Measurements from ENCODE around the gene TMEM38B. TPM values are rescaled to one million over a fixed set of nuclear protein-coding genes. Genes with fewer than 3 reads are reported as not detected.
"Not testable (repeated sequence)": the region's sequence is repeated elsewhere in the genome, so short reads cannot be mapped to it uniquely, and the experiment has no call there.

Gene TMEM38B
- total RNA-seq, 1 donor from 2014 or later: 11.8 TPM

DNA sequence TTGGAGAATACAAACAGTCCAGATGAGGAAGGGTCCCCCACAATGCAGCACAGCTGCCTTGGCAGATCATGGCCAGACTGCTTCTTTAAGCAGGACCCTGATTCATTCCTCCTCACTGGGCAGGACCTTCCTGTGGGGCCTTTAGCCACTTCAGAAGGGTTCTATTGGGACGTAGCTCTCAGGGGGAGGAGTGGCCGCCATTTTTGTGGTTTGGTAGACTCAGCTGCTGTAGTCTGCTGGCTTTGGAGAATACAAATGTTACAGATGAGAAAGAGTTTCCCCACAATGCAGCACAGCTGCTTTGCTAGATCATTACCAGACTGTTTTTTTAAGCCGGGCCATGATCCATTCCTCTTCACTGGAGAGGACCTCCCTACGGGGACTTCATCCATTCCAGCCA lies 57.4 kb downstream of the TMEM38B start:
- peaks cover 29% of the 10 kb centered on the region for H3K36me3 Mint-ChIP-seq (ENCODE audit: low read depth, unreplicated experiment)
- H3K4me1 Mint-ChIP-seq (ENCODE audit: unreplicated experiment): no peaks in the 10 kb centered on the region
- no peak for DNase-seq (ENCODE audit: low spot score)
- no peaks in the 10 kb centered on the region for H3K9me3 Mint-ChIP-seq (ENCODE audit: unreplicated experiment)
- H3K4me3 Mint-ChIP-seq (ENCODE audit: unreplicated experiment): no peak overlapping the region
- H3K27me3 Mint-ChIP-seq (ENCODE audit: unreplicated experiment): no peaks in the 10 kb centered on the region
- no peak overlapping the region for H3K27ac Mint-ChIP-seq (ENCODE audit: unreplicated experiment)
- TF ChIP-seq CTCF (IDR thresholded peaks at IDR 0.05; ENCODE audit: unreplicated experiment): no peak

GRCh38 chr9:105757496-105758251 lies 63.3 kb downstream of the TMEM38B start:
- no peak overlapping the region for H3K27ac Mint-ChIP-seq (ENCODE audit: unreplicated experiment)
- no peaks in the 10 kb centered on the region for H3K9me3 Mint-ChIP-seq (ENCODE audit: unreplicated experiment)
- H3K4me1 Mint-ChIP-seq (ENCODE audit: unreplicated experiment): no peaks in the 10 kb centered on the region
- DNase-seq (ENCODE audit: low spot score): no peak
- no peak overlapping the region for H3K4me3 Mint-ChIP-seq (ENCODE audit: unreplicated experiment)
- no peaks in the 10 kb centered on the region for H3K27me3 Mint-ChIP-seq (ENCODE audit: unreplicated experiment)
- peaks cover 9% of the 10 kb centered on the region for H3K36me3 Mint-ChIP-seq (ENCODE audit: low read depth, unreplicated experiment)
- no peak for TF ChIP-seq CTCF (IDR thresholded peaks at IDR 0.05; ENCODE audit: unreplicated experiment)

- H3K9me3 Mint-ChIP-seq (ENCODE audit: unreplicated experiment): no peaks in the 10 kb centered on the region
- H3K27ac Mint-ChIP-seq (ENCODE audit: unreplicated experiment): no peak overlapping the region
- no peaks in the 10 kb centered on the region for H3K27me3 Mint-ChIP-seq (ENCODE audit: unreplicated experiment)
- H3K4me1 Mint-ChIP-seq (ENCODE audit: unreplicated experiment): no peaks in the 10 kb centered on the region
- no peak overlapping the region for H3K4me3 Mint-ChIP-seq (ENCODE audit: unreplicated experiment)
- TF ChIP-seq CTCF (IDR thresholded peaks at IDR 0.05; ENCODE audit: unreplicated experiment): no peak
- no peak for DNase-seq (ENCODE audit: low spot score)
- H3K36me3 Mint-ChIP-seq (ENCODE audit: low read depth, unreplicated experiment): no peaks in the 10 kb centered on the region
Measured at GRCh38 chr9:105760053-105760452, 65.7 kb downstream of the TMEM38B start.

DNA sequence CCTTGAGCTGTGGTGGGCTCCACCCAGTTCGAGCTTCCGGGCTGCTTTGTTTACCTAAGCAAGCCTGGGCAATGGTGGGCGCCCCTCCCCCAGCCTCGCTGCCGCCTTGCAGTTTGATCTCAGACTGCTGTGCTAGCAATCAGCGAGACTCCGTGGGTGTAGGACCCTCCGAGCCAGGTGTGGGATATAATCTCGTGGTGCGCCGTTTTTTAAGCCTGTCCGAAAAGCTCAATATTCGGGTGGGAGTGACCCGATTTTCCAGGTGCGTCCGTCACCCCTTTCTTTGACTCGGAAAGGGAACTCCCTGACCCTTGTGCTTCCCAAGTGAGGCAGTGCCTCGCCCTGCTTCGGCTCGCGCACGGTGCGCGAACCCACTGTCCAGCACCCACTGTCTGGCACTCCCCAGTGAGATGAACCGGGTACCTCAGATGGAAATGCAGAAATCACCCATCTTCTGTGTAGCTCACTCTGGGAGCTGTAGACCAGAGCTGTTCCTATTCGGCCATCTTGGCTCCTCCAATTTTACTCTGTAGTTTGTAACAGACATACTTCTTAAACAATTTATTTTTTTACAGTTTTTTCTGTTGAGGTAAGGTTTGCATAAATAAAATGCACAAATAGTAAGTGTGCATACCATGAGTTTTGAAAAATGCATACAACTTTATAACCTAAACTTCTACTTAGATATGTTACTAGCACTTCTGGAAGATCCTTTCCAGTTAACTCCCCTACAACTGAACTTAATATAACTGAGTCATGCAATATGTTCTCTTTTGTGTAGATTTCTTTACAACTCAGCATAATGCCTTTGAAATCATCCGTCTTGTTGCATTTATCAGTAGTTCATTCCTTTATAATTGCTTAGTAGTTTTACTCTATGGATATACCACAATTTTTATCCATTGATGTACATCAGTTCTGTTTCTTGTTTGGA lies 88.5 kb downstream of the TMEM38B start:
- not testable (repeated sequence) for H3K4me1 Mint-ChIP-seq (ENCODE audit: unreplicated experiment); H3K27ac Mint-ChIP-seq (ENCODE audit: unreplicated experiment); H3K27me3 Mint-ChIP-seq (ENCODE audit: unreplicated experiment); H3K36me3 Mint-ChIP-seq (ENCODE audit: low read depth, unreplicated experiment); H3K4me3 Mint-ChIP-seq (ENCODE audit: unreplicated experiment); DNase-seq (ENCODE audit: low spot score); H3K9me3 Mint-ChIP-seq (ENCODE audit: unreplicated experiment)

DNA sequence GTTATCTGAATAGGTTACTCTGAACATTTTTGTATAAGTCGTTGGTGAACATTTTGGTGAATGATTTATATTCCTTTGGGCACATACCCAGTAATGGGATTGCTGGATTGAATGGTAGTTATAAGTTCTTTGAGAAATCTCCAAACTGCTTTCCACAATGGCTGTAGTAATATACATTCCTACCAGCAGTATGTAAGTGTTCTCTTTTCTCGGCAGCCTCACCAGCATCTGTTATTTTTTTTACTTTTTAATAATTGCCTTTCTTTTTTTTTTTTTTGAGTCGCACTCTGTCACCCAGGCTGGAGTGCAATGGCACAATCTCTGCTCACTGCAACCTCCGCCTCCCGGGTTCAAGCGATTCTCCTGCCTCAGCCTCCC lies 89.1 kb downstream of the TMEM38B start:
- H3K27ac Mint-ChIP-seq (ENCODE audit: unreplicated experiment); H3K36me3 Mint-ChIP-seq (ENCODE audit: low read depth, unreplicated experiment); H3K4me1 Mint-ChIP-seq (ENCODE audit: unreplicated experiment); H3K9me3 Mint-ChIP-seq (ENCODE audit: unreplicated experiment); DNase-seq (ENCODE audit: low spot score); H3K4me3 Mint-ChIP-seq (ENCODE audit: unreplicated experiment); H3K27me3 Mint-ChIP-seq (ENCODE audit: unreplicated experiment): not testable (repeated sequence)

- not testable (repeated sequence) for H3K4me1 Mint-ChIP-seq (ENCODE audit: unreplicated experiment); H3K27me3 Mint-ChIP-seq (ENCODE audit: unreplicated experiment); H3K9me3 Mint-ChIP-seq (ENCODE audit: unreplicated experiment); H3K27ac Mint-ChIP-seq (ENCODE audit: unreplicated experiment); DNase-seq (ENCODE audit: low spot score); H3K36me3 Mint-ChIP-seq (ENCODE audit: low read depth, unreplicated experiment); H3K4me3 Mint-ChIP-seq (ENCODE audit: unreplicated experiment)
Measured at GRCh38 chr9:105786796-105787195, 92.5 kb downstream of the TMEM38B start.

All from endothelial cell (in vitro differentiated cells).